TTC549 (cell line): Measurements from ENCODE around the gene ABI1.
"Not testable (repeated sequence)": the region's sequence is repeated elsewhere in the genome, so short reads cannot be mapped to it uniquely, and the experiment has no call there.

Experiments
- FAIRE-seq: peaks from 2 replicates; lab custom pipeline; 2012; peaks lifted over from hg19 to GRCh38; lab: Jason Lieb, UNC

ABI1 gene

GRCh38 chr10:26804418-26805393 lies 56.1 kb downstream of the ABI1 start:
- no peak for FAIRE-seq

DNA sequence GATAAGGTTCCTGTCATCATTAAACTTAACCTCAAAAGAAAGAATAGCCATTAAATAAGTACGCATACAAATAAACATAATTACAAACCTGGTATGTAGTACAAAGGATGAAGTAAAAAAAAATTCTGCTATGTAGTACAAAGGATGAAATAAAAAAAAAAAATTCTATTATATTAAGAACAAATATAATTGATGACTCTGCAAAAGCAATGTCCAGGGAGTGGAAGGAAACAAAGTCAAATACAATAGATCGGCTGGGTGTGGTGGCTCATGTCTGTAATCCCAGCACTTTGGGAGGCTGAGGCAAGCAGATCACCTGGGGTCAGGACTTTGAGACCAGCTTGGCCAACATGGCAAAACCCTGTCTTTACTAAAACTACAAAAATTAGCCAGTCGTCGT lies 56.9 kb downstream of the ABI1 start:
- FAIRE-seq, result no peak

DNA sequence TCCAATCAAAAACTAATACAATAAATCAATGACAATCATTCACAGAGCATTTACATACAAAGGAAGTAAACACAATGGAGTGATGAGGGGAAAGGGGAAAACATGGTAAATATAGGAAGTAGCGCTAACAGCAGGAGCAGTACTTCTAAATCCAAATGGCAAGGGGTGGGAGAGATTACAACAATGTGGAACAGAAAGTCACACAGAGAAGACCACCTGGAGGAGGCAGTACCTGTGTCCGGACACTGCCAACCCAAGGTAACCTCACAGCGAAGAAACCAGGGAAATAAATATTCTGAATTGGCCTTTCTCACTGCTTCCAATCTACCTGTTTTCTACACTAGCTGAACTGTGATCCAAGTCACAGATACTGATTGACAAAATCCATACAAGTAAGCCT lies 58.2 kb downstream of the ABI1 start:
- FAIRE-seq, result no peak

- FAIRE-seq, result no peak
Observed at GRCh38 chr10:26801831-26802230, 58.9 kb downstream of the ABI1 start.

GRCh38 chr10:26801274-26801673 lies 59.5 kb downstream of the ABI1 start:
- FAIRE-seq, result no peak

GRCh38 chr10:26800468-26800867 lies 60.3 kb downstream of the ABI1 start:
- no peak for FAIRE-seq

- no peak for FAIRE-seq
Observed at GRCh38 chr10:26799342-26799741, 61.4 kb downstream of the ABI1 start.

- FAIRE-seq, result no peak
Observed at GRCh38 chr10:26798298-26798697, 62.5 kb downstream of the ABI1 start.

- no peak for FAIRE-seq
Observed at GRCh38 chr10:26797340-26797739, 63.4 kb downstream of the ABI1 start.

DNA sequence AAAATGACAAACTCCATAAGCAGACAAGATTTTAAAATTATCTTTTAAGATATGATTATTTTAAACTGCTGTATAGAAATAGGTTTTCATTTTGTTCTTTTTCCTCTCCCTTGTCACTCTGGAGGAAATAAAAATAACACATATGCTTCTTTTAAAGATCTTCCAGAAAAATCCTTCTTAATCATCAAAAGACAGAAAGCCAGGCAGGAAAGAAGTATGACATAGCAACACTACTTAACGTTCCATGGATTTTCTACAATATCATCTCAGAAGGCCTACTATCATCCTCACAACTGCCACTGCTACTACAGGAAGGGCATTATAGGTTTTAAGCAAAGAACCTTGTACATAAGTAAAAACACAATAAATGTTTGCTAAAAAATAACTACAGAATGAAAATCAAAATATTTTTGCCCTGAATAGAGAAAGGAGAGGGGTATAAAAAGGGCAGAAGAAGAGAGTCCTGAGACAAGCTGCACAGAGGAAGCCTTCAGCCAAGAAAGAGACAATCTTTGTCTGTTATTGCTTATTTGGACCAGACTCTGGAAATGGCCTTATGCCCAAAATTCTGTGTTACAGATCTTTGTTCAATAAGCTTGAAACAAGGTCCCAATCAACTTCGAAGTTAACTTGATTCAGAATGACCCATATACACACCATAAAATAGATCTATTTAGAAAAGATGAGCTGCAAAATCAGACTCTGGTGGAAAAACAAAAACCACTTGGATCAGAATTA lies 67.8 kb downstream of the ABI1 start:
- no peak for FAIRE-seq

- FAIRE-seq, result no peak
Observed at GRCh38 chr10:26790221-26790995, 70.3 kb downstream of the ABI1 start.

DNA sequence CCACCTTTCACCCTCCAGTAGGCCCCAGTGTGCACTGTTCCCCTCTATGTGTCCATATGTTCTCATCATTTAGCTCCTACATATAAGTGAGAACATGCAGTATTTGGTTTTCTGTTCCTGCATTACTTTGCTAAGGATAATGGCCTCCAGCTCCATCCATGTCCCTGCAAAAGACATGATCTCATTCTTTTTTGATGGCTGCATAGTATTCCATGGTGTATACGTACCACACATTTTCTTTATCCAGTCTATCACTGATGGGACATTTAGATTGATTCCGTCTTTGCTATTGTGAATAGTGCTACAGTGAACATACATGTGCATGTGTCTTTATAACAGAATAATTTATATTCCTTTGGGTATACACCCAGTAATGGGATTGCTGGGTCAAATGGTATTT lies 71.0 kb downstream of the ABI1 start:
- FAIRE-seq, result not testable (repeated sequence)

DNA sequence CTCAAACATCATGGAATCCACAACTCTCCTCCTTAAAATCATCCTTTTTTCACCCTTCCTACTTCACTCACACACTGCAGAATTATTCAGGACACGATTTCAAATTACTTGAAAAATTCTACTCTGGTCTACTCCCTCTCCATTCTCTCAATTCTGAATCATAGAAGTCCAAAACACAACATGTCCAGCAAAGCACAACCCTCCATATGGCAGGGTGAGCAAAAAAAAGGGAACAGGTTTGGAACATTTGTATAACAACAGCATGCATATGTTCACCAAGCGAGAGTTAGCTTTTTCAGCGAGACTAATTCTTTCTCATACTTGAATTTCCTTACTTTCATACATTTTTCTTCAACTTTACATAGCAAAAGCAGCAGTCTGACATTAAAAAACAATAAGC lies 73.4 kb downstream of the ABI1 start:
- no peak for FAIRE-seq

- FAIRE-seq, result no peak
Observed at GRCh38 chr10:26781797-26782196, 79.0 kb downstream of the ABI1 start.

- no peak for FAIRE-seq
Observed at GRCh38 chr10:26780793-26781601, 79.8 kb downstream of the ABI1 start.

GRCh38 chr10:26780106-26780792 lies 80.5 kb downstream of the ABI1 start:
- no peak for FAIRE-seq

- no peak for FAIRE-seq
Observed at GRCh38 chr10:26779176-26779860, 81.4 kb downstream of the ABI1 start.

DNA sequence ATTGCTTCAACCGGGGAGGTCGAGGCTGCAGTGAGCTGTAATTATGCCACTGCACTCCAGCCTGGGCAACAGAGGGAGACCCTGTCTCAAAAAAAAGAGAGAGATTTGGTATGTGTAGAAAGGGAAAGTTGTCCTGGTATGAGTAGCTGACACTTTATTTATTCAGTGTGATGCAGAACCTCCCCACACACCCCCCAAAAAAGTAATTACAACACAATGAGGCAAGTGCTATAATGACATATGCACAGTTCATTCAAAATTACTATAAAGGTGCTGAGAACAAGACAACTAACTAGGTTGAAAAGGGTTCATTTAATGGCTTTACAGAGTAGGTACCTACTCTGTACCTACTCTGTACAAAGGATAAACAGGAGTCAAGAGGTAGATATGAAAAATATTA lies 83.1 kb downstream of the ABI1 start:
- no peak for FAIRE-seq

- FAIRE-seq, result no peak
Observed at GRCh38 chr10:26776258-26776657, 84.5 kb downstream of the ABI1 start.

DNA sequence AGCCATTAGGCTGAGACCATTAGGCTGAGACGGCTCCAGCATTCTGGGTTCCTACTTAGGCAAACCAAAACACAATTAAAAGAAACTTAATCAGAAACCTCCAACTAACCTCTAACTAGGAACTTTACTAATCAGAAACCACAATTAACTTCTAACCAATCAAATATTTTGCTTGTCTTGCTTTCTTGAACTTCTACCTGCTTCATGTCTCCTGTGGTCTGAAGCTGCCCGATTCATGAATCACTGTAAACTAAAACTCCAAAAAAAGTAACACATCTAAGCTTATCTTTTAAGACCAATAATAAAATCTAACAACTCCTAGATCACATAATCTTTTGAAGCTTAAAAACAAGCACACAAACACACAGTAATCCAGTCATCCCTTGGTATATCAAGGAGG lies 87.1 kb downstream of the ABI1 start:
- no peak for FAIRE-seq

- no peak for FAIRE-seq
Observed at GRCh38 chr10:26770069-26770468, 90.7 kb downstream of the ABI1 start.
